OCI-M1 (cell line): Measurements from ENCODE around the gene PRKN.
"Not testable (repeated sequence)": the region's sequence is repeated elsewhere in the genome, so short reads cannot be mapped to it uniquely, and the experiment has no call there.

Experiments used
- DNase-seq: peaks from one replicate; lab custom pipeline; 2025; lab: John Stamatoyannopoulos, UW

Gene PRKN

GRCh38 chr6:162710936-162711335, 16.6 kb downstream of the PRKN start:
- DNase-seq: no peak

GRCh38 chr6:162710419-162710818, 17.1 kb downstream of the PRKN start:
- no peak for DNase-seq

GRCh38 chr6:162709431-162709830, 18.1 kb downstream of the PRKN start:
- DNase-seq: no peak

- DNase-seq: no peak
Observed at GRCh38 chr6:162708971-162709370, 18.6 kb downstream of the PRKN start.

GRCh38 chr6:162706232-162706631, 21.3 kb downstream of the PRKN start:
- peak; percentile 8 for DNase-seq

- DNase-seq: no peak
Observed at GRCh38 chr6:162705736-162706135, 21.8 kb downstream of the PRKN start.

GRCh38 chr6:162704001-162704400, 23.6 kb downstream of the PRKN start:
- DNase-seq: no peak

GRCh38 chr6:162702446-162702845, 25.1 kb downstream of the PRKN start:
- DNase-seq: no peak

GRCh38 chr6:162701551-162701950, 26.0 kb downstream of the PRKN start:
- DNase-seq: no peak

GRCh38 chr6:162700966-162701365, 26.6 kb downstream of the PRKN start:
- no peak for DNase-seq

GRCh38 chr6:162699961-162700360, 27.6 kb downstream of the PRKN start:
- DNase-seq: no peak

- no peak for DNase-seq
Observed at GRCh38 chr6:162698440-162698839, 29.1 kb downstream of the PRKN start.

- no peak for DNase-seq
Observed at GRCh38 chr6:162697872-162698403, 29.6 kb downstream of the PRKN start.

GRCh38 chr6:162690158-162690557, 37.4 kb downstream of the PRKN start:
- DNase-seq: no peak

- DNase-seq: no peak
Observed at GRCh38 chr6:162688751-162689345, 38.7 kb downstream of the PRKN start.

GRCh38 chr6:162685586-162685985, 42.0 kb downstream of the PRKN start:
- DNase-seq: no peak

GRCh38 chr6:162684961-162685360, 42.6 kb downstream of the PRKN start:
- DNase-seq: no peak

- DNase-seq: no peak
Observed at GRCh38 chr6:162684052-162684451, 43.5 kb downstream of the PRKN start.

- DNase-seq: no peak
Observed at GRCh38 chr6:162683135-162683534, 44.4 kb downstream of the PRKN start.

GRCh38 chr6:162681447-162681846, 46.1 kb downstream of the PRKN start:
- DNase-seq: no peak

GRCh38 chr6:162680871-162681270, 46.7 kb downstream of the PRKN start:
- no peak for DNase-seq

- no peak for DNase-seq
Observed at GRCh38 chr6:162680367-162680766, 47.2 kb downstream of the PRKN start.

GRCh38 chr6:162679681-162680080, 47.9 kb downstream of the PRKN start:
- no peak for DNase-seq

- DNase-seq: not testable (repeated sequence)
Observed at GRCh38 chr6:162678896-162679295, 48.7 kb downstream of the PRKN start.
